Gastrocnemius medialis (tissue), 4 donors: Measurements from ENCODE around the gene SCN2B. TPM values are rescaled to one million over a fixed set of nuclear protein-coding genes. Genes with fewer than 3 reads are reported as not detected.

Source experiments
- ATAC-seq, 2 donors: fragments of 150-250 bp; one replicate each; pipeline ENCODE4 v1.9.1; 2016
- DNase-seq, 2 donors: peaks; one replicate each; pipeline ENCODE4 v3.0.0-alpha.2; 2019
- H3K27ac ChIP-seq, 4 donors: fragments of 200-600 bp; sonication (generic); 1 replicate in 1 of 4; 2 replicates in 3 of 4; pipeline ENCODE4 v1.5.1; 2016 to 2018; ENCODE audit warnings: mild to moderate bottlenecking in 2 of 4, moderate library complexity in 1 of 4
- H3K27me3 ChIP-seq, 3 donors: fragments of 200-600 bp; sonication (generic) in 2 of 3; 1 replicate in 1 of 3; 2 replicates in 2 of 3; pipeline versions ENCODE4 v1.5.1 to v1.6.0; 2016 to 2019; ENCODE audit warnings: mild to moderate bottlenecking in 1 of 3, moderate library complexity in 1 of 3
- H3K36me3 ChIP-seq, 2 donors: fragments of 200-600 bp; sonication (generic) in 1 of 2; one replicate each; pipeline ENCODE4 v1.5.1; 2017 to 2018
- H3K4me1 ChIP-seq, 2 donors: fragments of 200-600 bp; sonication (generic) in 1 of 2; one replicate each; pipeline ENCODE4 v1.5.1; 2016 to 2017; ENCODE audit warnings: mild to moderate bottlenecking in 2 of 2
- H3K4me3 ChIP-seq, 4 donors: fragments of 200-600 bp; sonication (generic) in 3 of 4; 1 replicate in 1 of 4; 2 replicates in 3 of 4; pipeline ENCODE4 v1.5.1; 2016 to 2019; ENCODE audit warnings: mild to moderate bottlenecking in 2 of 4
- H3K9me3 ChIP-seq, 3 donors: fragments of 200-600 bp; sonication (generic) in 2 of 3; 1 replicate in 1 of 3; 2 replicates in 2 of 3; pipeline ENCODE4 v1.5.1; 2016 to 2019
- POLR2A ChIP-seq, 2 donors: fragments of 450-650 bp; IDR thresholded peaks; one replicate each; pipeline ENCODE4 v1.6.1; 2017; ENCODE audit warnings: antibody characterized with exemption in 2 of 2, mild to moderate bottlenecking in 2 of 2, moderate library complexity in 2 of 2
- in situ Hi-C, 4 donors: fragments of 200-750 bp; cut with MboI; loops; one replicate each; pipeline versions ENCODE4 v1.15.0 to v1.8.0; 2017; ENCODE audit warnings: low sequenced_read_pairs in 4 of 4
- intact Hi-C: fragments of 100-400 bp; cut with DNase I; formaldehyde crosslinking; loops from one replicate; pipeline ENCODE4 v1.15.1; 2023; ENCODE audit warnings: low total_unique reads
- total RNA-seq, 4 donors: library from RNA; depleted of rRNA; stranded (reverse); fragments of >200 nt; gene quantifications; one replicate each; pipeline versions ENCODE4 v1.1.0 to v1.2.3, GENCODE V29; 2016
- TF ChIP-seq, protein P1 (sequence below), 5 experiments: fragments of 450-650 bp in 3 of 5; fragments of 200-600 bp in 2 of 5; sonication (generic) in 2 of 5; IDR thresholded peaks in 4 of 5; conservative IDR thresholded peaks in 1 of 5; 1 replicate in 4 of 5; 2 replicates in 1 of 5; pipeline ENCODE4 v1.5.1; 2016 to 2019; ENCODE audit warnings: antibody characterized with exemption in 5 of 5, mild to moderate bottlenecking in 3 of 5, moderate library complexity in 3 of 5

SCN2B gene
- total RNA-seq, 4 donors from 2014 or later: 0.10 to 1.9 (median 0.24) TPM; not detected in 1

DNA sequence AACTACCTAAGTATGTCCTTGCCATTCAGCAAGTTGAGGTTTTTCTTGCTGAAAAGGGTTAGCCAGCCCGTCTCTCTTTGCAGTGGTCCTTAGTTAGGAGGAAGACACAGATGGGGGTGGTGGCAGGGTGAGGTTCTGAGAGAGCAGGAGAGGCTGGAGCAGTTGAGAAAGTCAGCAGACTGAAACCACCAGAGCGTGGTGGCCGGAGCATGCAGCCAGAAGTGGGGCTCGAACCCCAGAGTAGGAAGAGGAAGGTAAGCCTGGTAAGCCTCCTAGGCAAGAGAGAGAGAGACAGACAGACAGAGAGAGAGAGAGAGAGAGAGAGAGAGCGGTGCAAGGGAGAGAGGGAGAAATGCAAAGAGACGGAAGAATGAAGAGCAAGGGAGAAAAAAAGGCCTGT, 14.7 kb downstream of the SCN2B start:
- Histone ChIP-seq H3K27ac (no peak overlapping the region), H3K36me3 (no peaks in the 10 kb centered on the region), H3K4me1 (peaks cover 8 to 13% of the 10 kb centered on the region in 2 donors), H3K4me3 (no peak overlapping the region), H3K27me3 (no peaks in the 10 kb centered on the region), H3K9me3 (no peaks in the 10 kb centered on the region)
- in situ Hi-C loops (no loop called here), intact Hi-C loops (no loop called here)
- DNase-seq: no peak
- no peak for ATAC-seq
- no peak for TF ChIP-seq POLR2A (IDR thresholded peaks at IDR 0.05)
- TF ChIP-seq, protein P1, sequence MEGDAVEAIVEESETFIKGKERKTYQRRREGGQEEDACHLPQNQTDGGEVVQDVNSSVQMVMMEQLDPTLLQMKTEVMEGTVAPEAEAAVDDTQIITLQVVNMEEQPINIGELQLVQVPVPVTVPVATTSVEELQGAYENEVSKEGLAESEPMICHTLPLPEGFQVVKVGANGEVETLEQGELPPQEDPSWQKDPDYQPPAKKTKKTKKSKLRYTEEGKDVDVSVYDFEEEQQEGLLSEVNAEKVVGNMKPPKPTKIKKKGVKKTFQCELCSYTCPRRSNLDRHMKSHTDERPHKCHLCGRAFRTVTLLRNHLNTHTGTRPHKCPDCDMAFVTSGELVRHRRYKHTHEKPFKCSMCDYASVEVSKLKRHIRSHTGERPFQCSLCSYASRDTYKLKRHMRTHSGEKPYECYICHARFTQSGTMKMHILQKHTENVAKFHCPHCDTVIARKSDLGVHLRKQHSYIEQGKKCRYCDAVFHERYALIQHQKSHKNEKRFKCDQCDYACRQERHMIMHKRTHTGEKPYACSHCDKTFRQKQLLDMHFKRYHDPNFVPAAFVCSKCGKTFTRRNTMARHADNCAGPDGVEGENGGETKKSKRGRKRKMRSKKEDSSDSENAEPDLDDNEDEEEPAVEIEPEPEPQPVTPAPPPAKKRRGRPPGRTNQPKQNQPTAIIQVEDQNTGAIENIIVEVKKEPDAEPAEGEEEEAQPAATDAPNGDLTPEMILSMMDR (IDR thresholded peaks at IDR 0.05 in 4 of 5, conservative IDR thresholded peaks at IDR 0.05 in 1 of 5): no peak

DNA sequence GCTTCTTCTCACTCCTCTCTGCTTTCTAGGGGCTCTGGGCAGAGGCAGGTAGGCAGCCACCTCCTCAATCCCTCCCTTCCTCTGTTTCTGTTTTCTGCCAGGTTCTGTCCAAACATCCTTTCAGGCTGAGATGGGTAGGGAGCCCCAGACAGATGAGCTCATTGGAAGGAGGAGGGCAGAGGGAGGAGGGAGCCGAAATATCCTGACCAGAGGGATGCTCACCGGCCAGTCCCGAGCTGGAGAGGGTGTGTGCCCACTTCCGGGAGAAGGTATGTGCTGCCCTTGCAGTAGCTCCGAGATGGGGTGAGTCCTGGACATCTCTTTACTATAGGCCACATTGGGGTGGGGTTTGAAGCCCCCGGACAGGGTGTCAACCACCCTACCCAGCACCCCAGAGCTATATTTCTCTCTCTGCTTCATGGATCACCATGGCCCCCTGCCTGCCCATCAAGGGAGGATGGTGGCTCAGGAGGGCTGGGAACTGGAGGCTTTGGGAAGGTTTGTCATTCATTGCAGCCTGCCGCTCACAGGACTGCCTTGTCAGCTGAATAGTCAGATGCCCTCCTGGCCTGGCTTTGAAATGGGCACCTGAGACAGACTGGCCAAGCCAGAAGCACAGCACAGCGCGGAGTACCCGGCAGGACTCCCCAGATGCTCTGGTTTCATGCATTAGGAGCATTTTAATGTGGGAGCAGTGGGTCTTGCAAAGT, 19.1 kb downstream of the SCN2B start:
- Histone ChIP-seq H3K27ac (peak overlapping the region in 3 of 4 donors; percentile 18 to 71 (median 23)), H3K4me3 (peak overlapping the region in 2 of 4 donors; percentile 4 to 25), H3K36me3 (no peaks in the 10 kb centered on the region), H3K4me1 (peaks cover 38 to 47% of the 10 kb centered on the region in 2 donors), H3K9me3 (no peaks in the 10 kb centered on the region), H3K27me3 (peaks cover 0 to 8% (median 0%) of the 10 kb centered on the region in 3 donors)
- intact Hi-C loops (no loop called here), in situ Hi-C loops (no loop called here)
- no peak for TF ChIP-seq POLR2A (IDR thresholded peaks at IDR 0.05)
- TF ChIP-seq, protein P1 (IDR thresholded peaks at IDR 0.05 in 4 of 5, conservative IDR thresholded peaks at IDR 0.05 in 1 of 5): no peak
- no peak for DNase-seq
- peak in 1 of 2 donors; percentile 2 for ATAC-seq

DNA sequence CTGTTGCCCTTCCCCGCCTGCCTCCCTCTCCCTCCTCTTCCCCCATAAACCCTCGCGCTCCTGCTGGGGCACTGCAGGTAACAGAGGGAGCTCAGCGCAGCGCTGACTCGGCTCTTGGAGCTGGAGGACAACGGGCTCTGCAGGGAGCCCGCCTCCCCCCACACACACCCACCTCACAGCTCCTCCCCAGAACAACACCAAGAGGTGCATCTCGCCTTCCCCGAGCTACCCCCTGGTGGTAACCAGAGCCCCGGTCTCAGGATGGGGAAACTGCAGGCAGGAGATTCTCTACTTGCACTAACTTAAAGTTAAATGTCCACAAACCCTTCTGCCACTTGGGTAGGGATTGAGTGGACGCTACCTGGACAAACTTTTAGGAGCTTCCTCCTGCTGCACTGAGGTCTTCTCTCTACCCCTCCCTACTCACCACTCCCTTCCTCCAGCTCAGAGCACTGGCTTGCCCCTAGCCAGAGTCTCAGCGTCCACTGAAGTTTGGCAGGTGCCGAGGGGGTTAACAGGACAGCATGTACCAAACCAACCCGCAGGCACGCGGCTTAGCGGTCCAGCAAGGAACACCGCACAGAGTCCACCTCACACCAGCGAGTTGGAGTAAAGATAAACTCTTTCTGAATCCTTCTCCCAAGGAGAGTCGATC, 19.8 kb downstream of the SCN2B start:
- H3K27me3 ChIP-seq: peaks cover 0 to 11% (median 0%) of the 10 kb centered on the region in 3 donors
- H3K4me3 ChIP-seq: peak overlapping the region in 3 of 4 donors; percentile 4 to 25 (median 4)
- H3K36me3 ChIP-seq: no peaks in the 10 kb centered on the region
- TF ChIP-seq POLR2A (IDR thresholded peaks at IDR 0.05): no peak
- TF ChIP-seq, protein P1 (IDR thresholded peaks at IDR 0.05 in 4 of 5, conservative IDR thresholded peaks at IDR 0.05 in 1 of 5): no peak
- in situ Hi-C loops (no loop called here), intact Hi-C loops (no loop called here)
- H3K27ac ChIP-seq: peak overlapping the region in 3 of 4 donors; percentile 18 to 71 (median 23)
- DNase-seq (peak; percentile 35 to 38), ATAC-seq (peak; percentile 48 to 62)
- no peaks in the 10 kb centered on the region for H3K9me3 ChIP-seq
- peaks cover 45 to 54% of the 10 kb centered on the region in 2 donors for H3K4me1 ChIP-seq

DNA sequence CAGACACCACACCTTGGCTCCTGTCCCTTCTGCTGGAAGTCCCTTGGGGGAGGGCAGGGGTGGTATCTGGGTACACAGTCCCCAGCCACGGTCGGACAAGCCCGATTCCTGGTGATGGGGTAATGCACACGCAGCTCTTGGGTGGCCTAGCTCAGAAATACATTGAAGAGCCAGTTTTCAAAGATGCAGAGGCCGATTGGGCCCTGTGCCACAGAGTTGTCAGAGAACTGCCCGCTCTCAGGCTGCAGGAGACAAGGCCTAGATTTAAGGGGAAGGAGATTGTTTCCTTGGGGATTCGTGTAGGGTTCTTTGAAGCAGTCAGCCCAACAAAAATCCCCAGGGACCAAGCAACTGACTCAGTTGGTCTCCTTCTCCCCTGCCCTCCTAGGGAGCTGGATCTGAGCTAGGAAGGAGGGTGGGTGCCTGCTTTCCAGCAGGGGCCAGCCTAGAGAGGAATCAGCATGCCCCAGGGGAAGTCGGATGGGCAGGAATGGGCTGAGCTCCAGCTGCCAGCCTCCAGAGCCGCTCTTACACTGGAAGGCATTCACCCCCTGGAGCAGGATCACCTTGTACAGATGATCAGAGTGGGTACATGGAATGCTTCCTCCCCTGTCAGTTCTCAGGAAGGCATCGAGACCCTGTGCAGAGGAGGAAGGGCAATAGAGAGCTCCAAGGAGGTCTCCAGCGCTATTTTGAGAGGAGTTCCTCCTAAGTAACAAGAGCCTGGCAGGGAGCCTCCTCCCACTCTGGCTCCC, 20.5 kb downstream of the SCN2B start:
- H3K4me3 ChIP-seq: peak overlapping the region in 1 of 4 donors; percentile 4

More for the DNA sequence above, 20.5 kb downstream of the SCN2B start:
- H3K4me1 ChIP-seq: peaks cover 51 to 57% of the 10 kb centered on the region in 2 donors
- H3K27me3 ChIP-seq: peaks cover 0 to 11% (median 0%) of the 10 kb centered on the region in 3 donors
- H3K36me3 ChIP-seq: no peaks in the 10 kb centered on the region
- DNase-seq (no peak), ATAC-seq (no peak)
- peak overlapping the region in 3 of 4 donors; percentile 18 to 71 (median 23) for H3K27ac ChIP-seq
- no peaks in the 10 kb centered on the region for H3K9me3 ChIP-seq
- no peak for TF ChIP-seq POLR2A (IDR thresholded peaks at IDR 0.05)
- TF ChIP-seq, protein P1 (IDR thresholded peaks at IDR 0.05 in 4 of 5, conservative IDR thresholded peaks at IDR 0.05 in 1 of 5): no peak
- in situ Hi-C loops: no loop called here
- intact Hi-C loops: no loop called here
